GM13977 (cell line): ENCODE data around the gene ETV2.
"Not testable (repeated sequence)": the region's sequence is repeated elsewhere in the genome, so short reads cannot be mapped to it uniquely, and the experiment has no call there.

ENCODE experiments used
- DNase-seq: peaks from one replicate; pipeline ENCODE4 v3.0.0; 2012; ENCODE audit warnings: low spot score
- CTCF ChIP-seq: IDR thresholded peaks from 2 replicates; pipeline ENCODE4 v1.5.1; 2012; ENCODE audit warnings: mild to moderate bottlenecking, control low read depth; ENCODE audit not compliant: insufficient read depth; ENCODE audit errors: extremely low read depth, missing control alignments
- in situ Hi-C: fragments of 300-500 bp; cut with MboI; formaldehyde crosslinking; loops from one replicate; pipeline ENCODE4 v1.12.0; 2022; ENCODE audit warnings: low sequenced_read_pairs, low pct_unique_long_range_greater_than_20kb, mixed read lengths, inconsistent platforms; ENCODE audit not compliant: unreplicated experiment

Gene ETV2

DNA sequence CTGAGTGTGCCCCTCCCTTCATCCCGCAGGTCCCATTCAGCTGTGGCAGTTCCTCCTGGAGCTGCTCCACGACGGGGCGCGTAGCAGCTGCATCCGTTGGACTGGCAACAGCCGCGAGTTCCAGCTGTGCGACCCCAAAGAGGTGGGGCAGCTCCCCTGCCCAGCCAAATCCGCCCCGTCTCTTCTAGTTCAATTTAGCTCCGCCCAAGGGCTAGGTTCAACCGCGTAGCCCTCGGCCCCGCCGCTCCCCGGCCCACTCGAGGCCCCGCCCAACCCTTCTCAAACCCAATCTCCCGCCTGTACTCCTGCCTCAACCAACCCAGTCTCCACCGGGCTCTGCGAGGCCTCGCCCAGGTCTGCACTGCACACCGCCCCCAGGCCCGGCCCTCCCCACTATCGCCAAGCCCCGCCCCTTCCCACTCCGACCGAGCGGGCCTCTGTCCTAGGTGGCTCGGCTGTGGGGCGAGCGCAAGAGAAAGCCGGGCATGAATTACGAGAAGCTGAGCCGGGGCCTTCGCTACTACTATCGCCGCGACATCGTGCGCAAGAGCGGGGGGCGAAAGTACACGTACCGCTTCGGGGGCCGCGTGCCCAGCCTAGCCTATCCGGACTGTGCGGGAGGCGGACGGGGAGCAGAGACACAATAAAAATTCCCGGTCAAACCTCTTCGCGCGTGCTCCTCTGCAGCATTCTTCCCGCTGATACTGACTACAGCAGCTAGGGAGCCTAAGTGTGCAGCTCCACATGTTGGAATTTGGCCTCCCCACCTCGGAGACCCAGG lies 2.9 kb downstream of the ETV2 start:
- DNase-seq: peak; percentile 97
- in situ Hi-C loops: no loop called here
- no peak for TF ChIP-seq CTCF

- in situ Hi-C loops: no loop called here
- peak; percentile 65 for DNase-seq
- TF ChIP-seq CTCF: no peak
These were observed 3.6 kb downstream of the ETV2 start for GRCh38 chr19:35644987-35645679.

DNA sequence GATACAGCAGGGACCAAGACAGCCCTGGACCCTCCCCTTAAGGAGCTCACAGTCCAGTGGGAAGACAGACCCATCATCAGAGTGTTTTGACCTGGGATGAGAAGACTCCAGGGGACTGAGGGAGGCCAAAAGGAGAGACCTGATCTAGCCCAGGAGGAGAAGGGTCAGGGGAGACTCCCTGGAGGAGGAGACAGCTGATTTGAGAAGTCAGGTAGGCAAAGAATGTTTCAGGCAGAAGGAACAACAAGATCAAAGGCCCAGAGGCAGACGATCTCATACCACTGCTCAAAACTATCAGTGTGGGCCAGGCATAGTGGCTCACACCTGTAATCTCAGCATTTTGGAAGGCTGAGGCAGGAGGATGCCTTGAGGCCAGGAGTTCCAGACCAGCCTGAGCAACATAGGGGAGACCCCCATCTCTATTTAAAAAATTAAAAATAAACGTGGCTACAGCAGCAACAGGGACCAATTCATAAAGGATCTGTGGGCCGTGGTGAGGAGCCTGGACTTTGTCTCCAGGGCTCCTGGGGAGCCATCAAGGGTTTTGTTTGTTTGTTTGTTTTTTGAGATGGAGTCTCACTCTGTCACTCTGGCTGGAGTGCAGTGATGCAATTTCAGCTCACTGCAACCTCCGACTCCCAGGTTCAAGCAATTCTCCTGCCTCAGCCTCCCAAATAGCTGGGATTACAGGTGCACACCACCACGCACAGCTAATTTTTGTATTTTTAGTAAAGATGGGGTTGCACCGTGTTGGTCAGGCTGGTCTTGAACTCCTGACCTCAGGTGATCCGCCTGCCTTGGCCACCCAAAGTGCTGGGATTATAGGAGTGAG lies 4.4 kb downstream of the ETV2 start:
- no peak for TF ChIP-seq CTCF
- in situ Hi-C loops: no loop called here
- no peak for DNase-seq

DNA sequence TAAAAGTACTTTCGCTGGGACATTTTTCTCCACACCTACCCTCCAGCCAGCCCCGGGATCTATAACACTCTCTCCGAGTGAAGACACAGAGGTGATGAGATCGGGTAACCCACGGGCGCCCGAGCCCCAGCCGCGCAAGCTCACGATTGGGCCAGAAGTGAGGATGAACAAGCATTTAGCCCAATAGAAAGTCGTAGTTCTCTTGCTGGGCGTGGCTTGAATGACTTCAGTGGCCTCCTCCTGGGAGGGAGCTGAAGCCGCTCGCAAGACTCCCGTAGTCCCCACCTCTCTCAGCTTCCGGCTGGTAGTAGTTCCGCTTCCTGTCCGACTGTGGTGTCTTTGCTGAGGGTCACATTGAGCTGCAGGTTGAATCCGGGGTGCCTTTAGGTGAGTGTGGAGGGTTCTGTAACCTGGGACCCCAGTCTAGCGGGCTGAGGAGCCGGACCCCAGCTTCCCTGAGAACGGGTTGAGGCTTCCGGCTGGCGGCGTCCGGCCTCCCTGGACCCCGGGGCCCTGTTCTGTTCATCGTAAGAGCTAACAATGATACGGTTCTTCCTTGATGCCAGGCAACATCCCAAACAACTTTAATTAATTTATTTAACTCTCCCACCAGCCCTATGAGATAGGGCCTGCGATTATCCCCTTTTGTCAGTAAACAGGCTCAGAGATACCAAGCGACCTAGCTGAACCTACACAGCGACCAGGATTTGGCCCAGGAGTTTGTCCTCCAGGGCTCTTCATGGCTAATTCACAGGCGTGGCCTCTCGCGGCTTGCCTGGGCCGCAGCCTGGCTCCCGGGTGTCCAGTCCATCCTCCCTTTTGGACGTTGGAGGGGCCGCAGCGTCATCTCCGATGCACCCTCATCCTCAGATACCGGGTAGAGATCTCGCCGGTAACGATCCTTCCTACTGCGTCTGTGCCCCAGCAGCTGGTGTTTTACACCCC lies 6.7 kb downstream of the ETV2 start, which contains the start of gene COX6B1:
Gene COX6B1 (plus strand): TSS at position 307 of the 945 bp plus-strand sequence. CDS start 2,921 bp downstream, outside the sequence.
- peak; percentile 96 for DNase-seq
- in situ Hi-C loops: no loop called here

DNA sequence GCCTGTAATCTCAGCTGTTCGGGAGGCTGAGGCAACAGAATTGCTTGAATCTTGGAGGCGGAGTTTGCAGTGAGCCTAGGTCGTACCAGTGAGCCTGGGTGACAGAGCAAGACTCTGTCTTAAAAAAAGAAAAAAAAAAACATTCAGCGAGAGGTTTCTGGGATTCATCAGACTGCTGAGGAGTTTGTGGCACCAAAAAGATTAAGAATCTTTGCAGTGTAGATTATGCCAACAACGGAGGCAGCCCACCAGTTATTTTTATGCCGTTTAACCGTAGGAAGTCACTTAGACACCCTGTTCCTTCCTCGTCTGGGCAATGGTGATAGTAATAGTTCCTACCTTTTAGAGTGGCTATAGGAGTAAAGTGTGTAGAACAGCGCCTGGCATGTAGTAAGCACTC lies 9.0 kb downstream of the ETV2 start:
- in situ Hi-C loops: no loop called here
- TF ChIP-seq CTCF: no peak
- DNase-seq: no peak

More for the DNA sequence above, 6.7 kb downstream of the ETV2 start, which contains the start of gene COX6B1:
- no peak for TF ChIP-seq CTCF

- in situ Hi-C loops, DNase-seq: not testable (repeated sequence)
These were observed 13.3 kb downstream of the ETV2 start for GRCh38 chr19:35654828-35655227.
